ENCODE data around the gene SYT7.

DNA sequence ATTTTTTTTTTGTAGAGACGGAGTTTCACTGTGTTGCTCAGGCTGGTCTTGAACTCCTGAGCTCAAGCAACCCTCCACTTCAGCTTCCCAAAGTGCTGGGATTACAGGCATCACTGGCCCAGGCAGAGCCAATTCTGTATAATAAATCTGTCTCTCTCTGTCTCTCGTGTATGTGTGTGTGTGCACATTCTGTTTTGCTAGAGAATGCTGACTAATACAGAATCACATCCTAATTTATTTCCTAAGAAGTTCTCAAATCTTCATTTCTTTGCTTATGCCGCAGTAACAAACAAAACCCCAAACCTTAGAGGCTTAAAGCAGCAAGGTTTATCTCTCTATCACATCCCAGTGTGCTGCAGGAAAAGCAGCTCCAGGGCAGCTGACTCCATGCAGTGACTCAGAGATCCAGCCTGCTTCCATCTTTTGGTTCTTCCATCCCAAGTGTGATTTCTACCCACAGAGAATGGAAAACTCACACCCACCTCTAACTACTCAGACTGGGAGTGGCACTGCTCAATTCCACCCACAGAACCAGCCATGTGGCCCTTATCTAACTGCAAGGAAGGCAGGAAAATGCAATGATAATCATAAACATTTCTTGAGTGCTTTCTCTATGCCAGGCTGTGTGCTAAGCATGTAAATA, 107.4 kb downstream of the SYT7 start:
- no peak for TF ChIP-seq POLR2A (IDR thresholded peaks at IDR 0.05; ENCODE audit: low read length)
- TF ChIP-seq GATA1 (IDR thresholded peaks at IDR 0.05; ENCODE audit: low read depth, low read length): no peak
